Trophoblast cell (in vitro differentiated cells and primary cell): Measurements from ENCODE around the gene TALDO1.

Source experiments
- DNase-seq, 2 donors: peaks; one replicate each; pipeline ENCODE4 v3.0.0-alpha.2; 2016
- H2AFZ ChIP-seq: 2 replicates; pipeline ENCODE4 v1.6.1; 2013; ENCODE audit warnings: low read length, moderate library complexity, mild to moderate bottlenecking; ENCODE audit not compliant: insufficient read depth, poor library complexity
- H2AK5ac ChIP-seq: 2 replicates; pipeline ENCODE4 v1.6.1; 2013; ENCODE audit warnings: mild to moderate bottlenecking, low read length
- H2BK120ac ChIP-seq: 2 replicates; pipeline ENCODE4 v1.6.1; 2013; ENCODE audit warnings: low read length, mild to moderate bottlenecking, moderate library complexity; ENCODE audit not compliant: insufficient read depth, poor library complexity
- H2BK12ac ChIP-seq: 2 replicates; pipeline ENCODE4 v1.6.1; 2013; ENCODE audit warnings: mild to moderate bottlenecking, low read length, moderate library complexity
- H2BK5ac ChIP-seq: 2 replicates; pipeline ENCODE4 v1.6.1; 2013; ENCODE audit warnings: low read length, low read depth, moderate library complexity, mild to moderate bottlenecking; ENCODE audit not compliant: poor library complexity
- H3K14ac ChIP-seq: 2 replicates; pipeline ENCODE4 v1.6.1; 2013; ENCODE audit warnings: mild to moderate bottlenecking, low read length
- H3K18ac ChIP-seq: 2 replicates; pipeline ENCODE4 v1.6.1; 2013; ENCODE audit warnings: mild to moderate bottlenecking, low read length
- H3K23ac ChIP-seq: 2 replicates; pipeline ENCODE4 v1.6.1; 2013; ENCODE audit warnings: low read length
- H3K27ac ChIP-seq: 2 replicates; pipeline ENCODE4 v1.5.1; 2013; ENCODE audit warnings: low read depth, mild to moderate bottlenecking, inconsistent platforms, low read length, moderate library complexity
- H3K27me3 ChIP-seq: 2 replicates; pipeline ENCODE4 v1.6.1; 2013; ENCODE audit warnings: inconsistent platforms, mild to moderate bottlenecking, low read length, moderate library complexity; ENCODE audit not compliant: insufficient read depth
- H3K36me3 ChIP-seq, 2 experiments: 1 replicate in 1 of 2; 2 replicates in 1 of 2; pipeline ENCODE4 v1.6.1; 2013; ENCODE audit warnings: low read length in 2 of 2, mild to moderate bottlenecking in 2 of 2, moderate library complexity in 1 of 2; ENCODE audit not compliant: insufficient read depth in 2 of 2, control insufficient read depth in 1 of 2
- H3K4ac ChIP-seq: 2 replicates; pipeline ENCODE4 v1.6.1; 2013; ENCODE audit warnings: low read depth, mild to moderate bottlenecking, low read length, moderate library complexity
- H3K4me1 ChIP-seq, 2 experiments: 1 replicate in 1 of 2; 2 replicates in 1 of 2; pipeline ENCODE4 v1.6.1; 2013; ENCODE audit warnings: low read length in 2 of 2, mild to moderate bottlenecking in 2 of 2, moderate library complexity in 1 of 2; ENCODE audit not compliant: insufficient read depth in 2 of 2, control insufficient read depth in 1 of 2
- H3K4me2 ChIP-seq: 2 replicates; pipeline ENCODE4 v1.6.1; 2013; ENCODE audit warnings: inconsistent platforms, mild to moderate bottlenecking, low read length, moderate library complexity
- H3K4me3 ChIP-seq: 2 replicates; pipeline ENCODE4 v1.5.1; 2013; ENCODE audit warnings: mild to moderate bottlenecking, low read depth, low read length, inconsistent platforms
- H3K79me1 ChIP-seq: one replicate; pipeline ENCODE4 v1.6.1; 2013; ENCODE audit warnings: low read length
- H3K79me2 ChIP-seq: 2 replicates; pipeline ENCODE4 v1.6.1; 2013; ENCODE audit warnings: low read length, mild to moderate bottlenecking; ENCODE audit not compliant: control insufficient read depth, insufficient read depth, poor library complexity
- H3K9ac ChIP-seq: 2 replicates; pipeline ENCODE4 v1.6.1; 2013; ENCODE audit warnings: mild to moderate bottlenecking, low read length
- H3K9me3 ChIP-seq: 2 replicates; pipeline ENCODE4 v1.6.1; 2013; ENCODE audit warnings: low read depth, mild to moderate bottlenecking, control low read depth, inconsistent platforms, low read length; ENCODE audit not compliant: insufficient read depth
- H4K12ac ChIP-seq: 2 replicates; pipeline ENCODE4 v1.6.1; 2013; ENCODE audit warnings: low read depth, mild to moderate bottlenecking, low read length, moderate library complexity
- H4K8ac ChIP-seq: 2 replicates; pipeline ENCODE4 v1.6.1; 2013; ENCODE audit warnings: low read depth, mild to moderate bottlenecking, low read length, moderate library complexity
- H4K91ac ChIP-seq: one replicate; pipeline ENCODE4 v1.6.1; 2013; ENCODE audit warnings: low read depth, mild to moderate bottlenecking, low read length, moderate library complexity
- WGBS: extraction: QIAGEN DNeasy Blood & Tissue Kit; methylation state at CpG from one replicate; pipeline ENCODE4 v1.1.7; 2013; ENCODE audit warnings: missing lambda C conversion rate; ENCODE audit not compliant: insufficient read length, insufficient coverage; ENCODE audit errors: extremely low coverage; 5-methylcytosine and 5-hydroxymethylcytosine counted together

The TALDO1 gene

GRCh38 chr11:795634-796564 is 48.6 kb downstream of the TALDO1 start:
- no peak overlapping the region for H3K4me3 ChIP-seq
- no CpG with 5 or more reads among the region's 26 CpGs for WGBS
- no peak overlapping the region for H2BK5ac ChIP-seq
- no peak overlapping the region for H4K8ac ChIP-seq
- H3K27me3 ChIP-seq, result no peaks in the 10 kb centered on the region
- DNase-seq, result peak in 1 of 2 donors; percentile 38
- H4K12ac ChIP-seq, result no peak overlapping the region
- no peak overlapping the region for H4K91ac ChIP-seq
- no peaks in the 10 kb centered on the region for H3K9me3 ChIP-seq
- H2BK120ac ChIP-seq, result no peak overlapping the region
- H3K14ac ChIP-seq, result no peak overlapping the region
- H3K79me2 ChIP-seq, result peaks cover 6% of the 10 kb centered on the region
- no peak overlapping the region for H3K27ac ChIP-seq
- no peak overlapping the region for H3K4me2 ChIP-seq
- H3K18ac ChIP-seq, result peak overlapping the region; percentile 11
- H3K4ac ChIP-seq, result no peak overlapping the region
- no peak overlapping the region for H2AFZ ChIP-seq
- no peak overlapping the region for H3K23ac ChIP-seq
- peaks cover 14 to 17% of the 10 kb centered on the region in 2 experiments for H3K4me1 ChIP-seq
- H3K79me1 ChIP-seq, result peaks cover 6% of the 10 kb centered on the region
- no peak overlapping the region for H3K9ac ChIP-seq
- no peak overlapping the region for H2BK12ac ChIP-seq
- H3K36me3 ChIP-seq, result peaks cover 56 to 57% of the 10 kb centered on the region in 2 experiments
- no peak overlapping the region for H2AK5ac ChIP-seq

GRCh38 chr11:796565-797295 is 49.5 kb downstream of the TALDO1 start:
- peak overlapping the region; percentile 3 for H3K18ac ChIP-seq
- WGBS, result no CpG with 5 or more reads among the region's 18 CpGs
- peak overlapping the region; percentile 2 for H3K14ac ChIP-seq
- no peak overlapping the region for H2AFZ ChIP-seq
- H2BK12ac ChIP-seq, result no peak overlapping the region
- no peak overlapping the region for H3K23ac ChIP-seq
- H4K12ac ChIP-seq, result peak overlapping the region; percentile 66
- H3K79me1 ChIP-seq, result peaks cover 6% of the 10 kb centered on the region
- H2BK5ac ChIP-seq, result no peak overlapping the region
- H2AK5ac ChIP-seq, result peak overlapping the region; percentile 34
- H3K4me2 ChIP-seq, result peak overlapping the region; percentile 92
- peak overlapping the region; percentile 0 for H3K9ac ChIP-seq
- DNase-seq, result peak in 1 of 2 donors; percentile 40
- H3K36me3 ChIP-seq, result peaks cover 56 to 58% of the 10 kb centered on the region in 2 experiments
- H2BK120ac ChIP-seq, result no peak overlapping the region
- peaks cover 1% of the 10 kb centered on the region for H3K9me3 ChIP-seq
- no peaks in the 10 kb centered on the region for H3K27me3 ChIP-seq
- H3K27ac ChIP-seq, result no peak overlapping the region
- peaks cover 14 to 17% of the 10 kb centered on the region in 2 experiments for H3K4me1 ChIP-seq
- H3K4me3 ChIP-seq, result peak overlapping the region; percentile 88
- H3K79me2 ChIP-seq, result peaks cover 6% of the 10 kb centered on the region
- peak overlapping the region; percentile 91 for H4K8ac ChIP-seq
- peak overlapping the region; percentile 21 for H4K91ac ChIP-seq
- no peak overlapping the region for H3K4ac ChIP-seq

GRCh38 chr11:797296-798092 is 50.2 kb downstream of the TALDO1 start:
- Histone ChIP-seq H3K27me3 (no peaks in the 10 kb centered on the region), H3K4me1 (peaks cover 14 to 17% of the 10 kb centered on the region in 2 experiments), H3K14ac (peak overlapping the region; percentile 85), H2AK5ac (peak overlapping the region; percentile 40), H3K36me3 (peaks cover 56 to 58% of the 10 kb centered on the region in 2 experiments), H4K91ac (peak overlapping the region; percentile 90), H3K79me2 (peaks cover 6% of the 10 kb centered on the region), H3K9me3 (peaks cover 5% of the 10 kb centered on the region), H4K12ac (peak overlapping the region; percentile 65), H2BK12ac (no peak overlapping the region), H3K79me1 (peaks cover 6% of the 10 kb centered on the region), H3K4ac (peak overlapping the region; percentile 63), H3K4me2 (peak overlapping the region; percentile 92), H3K4me3 (peak overlapping the region; percentile 88), H3K23ac (no peak overlapping the region), H2BK120ac (peak overlapping the region; percentile 20), H2BK5ac (peak overlapping the region; percentile 51), H2AFZ (peak overlapping the region; percentile 80), H3K27ac (peak overlapping the region; percentile 50), H3K18ac (peak overlapping the region; percentile 94), H4K8ac (peak overlapping the region; percentile 91), H3K9ac (peak overlapping the region; percentile 83)
- WGBS, result no CpG with 5 or more reads among the region's 57 CpGs
- no peak for DNase-seq
